Posterior vena cava (tissue), 2 donors: ENCODE measurements around the gene BCL11B. TPM values are rescaled to one million over a fixed set of nuclear protein-coding genes. Genes with fewer than 3 reads are reported as not detected.
"Not testable (repeated sequence)": the region's sequence is repeated elsewhere in the genome, so short reads cannot be mapped to it uniquely, and the experiment has no call there.

Source experiments
- DNase-seq: peaks from one replicate; pipeline ENCODE4 v3.0.0-alpha.2; 2020; ENCODE audit warnings: low spot score
- intact Hi-C, 2 donors: fragments of 100-400 bp; cut with DNase I; formaldehyde crosslinking; loops; one replicate each; pipeline versions ENCODE4 v1.14.1 to v1.14.2; 2022 to 2023
- total RNA-seq, 2 donors: library from RNA; stranded (reverse); fragmentation: NEBNext Ultra II Directional; extraction: Animal tissue kit (Norgen Biotek cat#: 25700); gene quantifications; one replicate each; pipeline ENCODE4 v1.2.1, GENCODE V29; 2021
- donor health status: DM: yes; HTN: yes; CAD: no.
- donor health status: DM: yes; HTN: yes; CAD: no.

Gene BCL11B
- total RNA-seq, 2 donors from 2014 or later: 0.43 to 1.5 TPM

GRCh38 chr14:99192830-99193229 lies 79.2 kb downstream of the BCL11B start:
- intact Hi-C loops: no loop called here
- DNase-seq: no peak

GRCh38 chr14:99192028-99192621 lies 79.9 kb downstream of the BCL11B start:
- intact Hi-C loops: no loop called here
- peak; percentile 89 for DNase-seq

GRCh38 chr14:99191395-99192027 lies 80.5 kb downstream of the BCL11B start:
- intact Hi-C loops: no loop called here
- DNase-seq: no peak

GRCh38 chr14:99190696-99191394 lies 81.2 kb downstream of the BCL11B start:
- no peak for DNase-seq
- intact Hi-C loops: no loop called here

GRCh38 chr14:99189201-99189801 lies 82.7 kb downstream of the BCL11B start:
- DNase-seq: peak; percentile 22
- intact Hi-C loops: no loop called here

GRCh38 chr14:99188731-99189191 lies 83.2 kb downstream of the BCL11B start:
- intact Hi-C loops: no loop called here
- no peak for DNase-seq

GRCh38 chr14:99187858-99188257 lies 84.1 kb downstream of the BCL11B start:
- intact Hi-C loops: no loop called here
- DNase-seq: no peak

- intact Hi-C loops: no loop called here
- no peak for DNase-seq
These were observed 84.9 kb downstream of the BCL11B start for GRCh38 chr14:99186956-99187690.

- not testable (repeated sequence) for DNase-seq
These were observed 85.7 kb downstream of the BCL11B start for GRCh38 chr14:99186336-99186735.

GRCh38 chr14:99185436-99186068 lies 86.4 kb downstream of the BCL11B start:
- no peak for DNase-seq
- intact Hi-C loops: no loop called here

More at GRCh38 chr14:99186336-99186735, 85.7 kb downstream of the BCL11B start:
- intact Hi-C loops: not testable (repeated sequence)

- intact Hi-C loops: no loop called here
- no peak for DNase-seq
These were observed 88.3 kb downstream of the BCL11B start for GRCh38 chr14:99183716-99184115.

GRCh38 chr14:99183311-99183710 lies 88.7 kb downstream of the BCL11B start:
- intact Hi-C loops: no loop called here

GRCh38 chr14:99182548-99183250 lies 89.3 kb downstream of the BCL11B start:
- no peak for DNase-seq
- intact Hi-C loops: no loop called here

More at GRCh38 chr14:99183311-99183710, 88.7 kb downstream of the BCL11B start:
- DNase-seq: no peak

GRCh38 chr14:99181804-99182520 lies 90.0 kb downstream of the BCL11B start:
- intact Hi-C loops: no loop called here
- no peak for DNase-seq

- intact Hi-C loops: no loop called here
These were observed 90.8 kb downstream of the BCL11B start for GRCh38 chr14:99181241-99181640.

GRCh38 chr14:99179946-99180345 lies 92.1 kb downstream of the BCL11B start:
- intact Hi-C loops: no loop called here
- DNase-seq: no peak

More at GRCh38 chr14:99181241-99181640, 90.8 kb downstream of the BCL11B start:
- no peak for DNase-seq

- intact Hi-C loops: no loop called here
- DNase-seq: no peak
These were observed 92.5 kb downstream of the BCL11B start for GRCh38 chr14:99179506-99179905.
